Large intestine (tissue), 3 donors: ENCODE results near the gene CRYBG1. TPM values are rescaled to one million over a fixed set of nuclear protein-coding genes. Genes with fewer than 3 reads are reported as not detected.
A peak's percentile ranks its signal among the peaks of the same experiment; 100 is the strongest.
"Not testable (repeated sequence)": the region's sequence is repeated elsewhere in the genome, so short reads cannot be mapped to it uniquely, and the experiment has no call there.

Experiments
- DNase-seq, 2 donors: peaks; one replicate each; pipeline versions ENCODE4 v3.0.0 to v3.0.0-alpha.2; 2013
- H3K27ac ChIP-seq: one replicate; pipeline ENCODE4 v1.5.1; 2013; ENCODE audit warnings: low read length
- H3K27me3 ChIP-seq: 2 replicates; pipeline ENCODE4 v1.6.1; 2013; ENCODE audit warnings: low read length; ENCODE audit not compliant: control insufficient read depth, insufficient read depth
- H3K36me3 ChIP-seq: 2 replicates; pipeline ENCODE4 v1.6.1; 2013; ENCODE audit warnings: low read length; ENCODE audit not compliant: control insufficient read depth, insufficient read depth
- H3K4me1 ChIP-seq: one replicate; pipeline ENCODE4 v1.6.1; 2013; ENCODE audit warnings: low read length; ENCODE audit not compliant: control insufficient read depth, insufficient read depth
- H3K4me3 ChIP-seq: one replicate; pipeline ENCODE4 v1.5.1; 2013; ENCODE audit warnings: low read length
- H3K9me3 ChIP-seq: one replicate; pipeline ENCODE4 v1.6.1; 2013; ENCODE audit warnings: mild to moderate bottlenecking, low read depth, low read length, moderate library complexity; ENCODE audit not compliant: control insufficient read depth
- WGBS: methylation state at CpG from one replicate; pipeline ENCODE4 v1.1.5; 2013; ENCODE audit warnings: low lambda C conversion rate; ENCODE audit not compliant: insufficient coverage; 5-methylcytosine and 5-hydroxymethylcytosine counted together
- polyA plus RNA-seq: library from polyadenylated mRNA; unstranded; fragments of 120-200 nt; gene quantifications from one replicate; pipeline ENCODE4 v1.2.1, GENCODE V29; 2013

CRYBG1 gene
- polyA plus RNA-seq, 1 donor, result 26.5 TPM

DNA sequence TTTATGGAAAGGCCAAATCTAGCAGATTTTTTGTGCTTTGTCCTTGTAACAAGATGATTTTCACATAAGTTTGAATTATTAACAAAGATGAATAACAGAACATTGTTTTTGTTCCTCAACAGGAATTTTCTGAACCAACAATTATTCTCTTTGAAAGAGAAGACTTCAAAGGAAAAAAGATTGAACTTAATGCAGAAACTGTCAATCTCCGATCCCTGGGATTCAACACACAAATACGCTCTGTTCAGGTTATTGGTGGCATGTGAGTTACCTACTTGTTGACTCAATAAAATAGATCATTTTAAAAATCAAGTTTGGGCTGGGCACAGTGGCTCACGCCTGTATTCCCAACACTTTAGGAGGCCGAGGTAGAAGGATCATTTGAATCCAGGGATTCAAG lies 197.8 kb downstream of the CRYBG1 start:
- Histone ChIP-seq H3K4me3 (no peak overlapping the region), H3K27me3 (no peaks in the 10 kb centered on the region), H3K36me3 (peaks cover 28% of the 10 kb centered on the region), H3K4me1 (no peaks in the 10 kb centered on the region), H3K27ac (no peak overlapping the region), H3K9me3 (no peaks in the 10 kb centered on the region)
- DNase-seq, result no peak
- WGBS, result no CpG with 5 or more reads among the region's 4 CpGs

DNA sequence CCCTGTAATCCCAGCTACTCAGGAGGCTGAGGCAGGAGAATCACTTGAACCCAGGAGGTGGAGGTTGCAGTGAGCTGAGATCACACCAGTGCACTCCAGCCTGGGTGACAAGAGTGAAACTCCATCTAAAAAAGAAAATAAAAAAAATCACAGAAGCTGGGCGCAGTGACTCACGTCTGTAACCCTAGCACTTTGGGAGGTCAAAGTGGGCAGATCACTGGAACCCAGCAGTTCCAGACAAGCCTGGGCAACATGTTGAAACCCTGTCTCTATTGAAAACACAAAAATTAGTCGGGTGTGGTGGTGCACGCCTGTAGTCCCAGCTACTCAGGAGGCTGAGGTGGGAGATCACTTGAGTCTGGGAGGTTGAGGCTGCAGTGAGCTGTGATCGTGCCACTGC lies 199.1 kb downstream of the CRYBG1 start:
- not testable (repeated sequence) for H3K4me3 ChIP-seq, H3K27me3 ChIP-seq, H3K27ac ChIP-seq, DNase-seq, H3K9me3 ChIP-seq, H3K4me1 ChIP-seq
- WGBS, result no CpG with 5 or more reads among the region's 5 CpGs
- H3K36me3 ChIP-seq, result peaks cover 16% of the 10 kb centered on the region

DNA sequence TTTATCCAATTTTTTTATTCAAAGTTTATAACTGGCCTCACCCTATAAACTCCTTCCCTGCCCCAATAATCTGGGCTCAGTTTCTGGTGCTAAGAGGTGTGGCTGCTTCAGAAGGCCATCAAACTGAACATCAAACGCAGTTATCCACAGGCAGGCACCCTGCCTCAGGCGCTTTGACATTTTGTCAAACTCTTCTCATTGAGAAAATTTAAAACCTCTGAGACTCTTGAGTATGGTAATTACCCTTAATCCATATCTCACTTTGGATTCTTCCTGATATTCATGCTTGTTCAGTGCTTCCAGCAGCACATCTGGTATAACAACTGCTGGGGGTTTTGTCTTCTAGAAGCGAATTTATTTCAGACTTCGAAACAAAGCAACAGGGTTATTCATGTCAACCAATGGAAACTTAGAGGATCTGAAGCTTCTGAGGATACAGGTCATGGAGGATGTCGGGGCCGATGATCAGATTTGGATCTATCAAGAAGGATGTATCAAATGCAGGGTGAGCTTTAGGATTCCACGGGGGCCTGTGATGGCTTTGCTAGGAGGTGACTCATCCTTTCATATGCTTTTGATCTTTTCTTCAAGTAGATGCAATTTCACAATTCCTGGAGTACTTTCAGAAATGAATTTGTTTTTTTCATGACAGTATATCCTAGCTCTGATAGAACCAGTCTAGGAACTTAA lies 200.6 kb downstream of the CRYBG1 start:
- Histone ChIP-seq H3K36me3 (peaks cover 19% of the 10 kb centered on the region), H3K27ac (no peak overlapping the region), H3K9me3 (no peaks in the 10 kb centered on the region), H3K27me3 (no peaks in the 10 kb centered on the region), H3K4me1 (no peaks in the 10 kb centered on the region), H3K4me3 (no peak overlapping the region)
- DNase-seq, result no peak
- 78% methylated on average over 1 of the region's 7 CpGs for WGBS

DNA sequence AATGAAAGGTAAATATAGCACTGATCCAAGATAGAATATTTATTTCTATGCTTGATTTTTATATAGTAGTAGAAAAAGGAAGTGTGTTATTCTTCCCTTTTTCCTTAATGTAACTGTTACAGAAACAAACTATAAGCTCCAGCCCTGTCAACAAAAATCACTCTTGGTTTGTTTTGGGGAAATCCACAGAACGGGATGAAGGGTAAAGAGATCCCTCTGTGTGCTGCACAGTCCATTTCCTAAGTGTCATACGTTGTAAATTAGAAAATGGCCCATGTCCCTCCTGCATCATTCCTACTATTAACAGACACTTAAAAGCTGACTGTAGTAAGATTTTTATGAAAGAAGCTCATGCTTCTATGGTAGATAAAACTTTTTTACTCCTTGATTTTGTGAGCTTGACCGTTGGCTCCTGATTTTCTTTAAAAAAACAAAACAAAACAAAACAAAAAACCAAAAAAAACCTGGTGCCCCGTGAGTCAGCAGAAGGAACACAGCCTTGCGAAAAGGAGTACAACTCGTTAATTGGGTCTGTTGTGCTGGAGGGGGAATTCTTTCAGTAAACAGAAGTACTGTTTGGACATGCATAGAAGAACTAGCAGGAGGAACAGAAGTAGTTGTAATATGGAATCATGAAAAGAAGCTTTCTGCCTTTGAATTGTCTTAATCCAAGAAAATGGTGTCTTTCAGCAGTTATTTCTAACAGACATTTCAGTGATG lies 201.3 kb downstream of the CRYBG1 start:
- no peaks in the 10 kb centered on the region for H3K27me3 ChIP-seq
- no peaks in the 10 kb centered on the region for H3K9me3 ChIP-seq
- H3K4me3 ChIP-seq, result no peak overlapping the region
- H3K4me1 ChIP-seq, result no peaks in the 10 kb centered on the region
- no peak for DNase-seq
- H3K27ac ChIP-seq, result no peak overlapping the region
- WGBS, result 92% methylated on average over 2 of the region's 6 CpGs
- peaks cover 20% of the 10 kb centered on the region for H3K36me3 ChIP-seq

- Histone ChIP-seq H3K27ac (no peak overlapping the region), H3K36me3 (peaks cover 27% of the 10 kb centered on the region)
- no CpG with 5 or more reads among the region's 2 CpGs for WGBS
Observed at GRCh38 chr6:106563614-106564013, 203.1 kb downstream of the CRYBG1 start.

GRCh38 chr6:106564476-106564875 lies 204.0 kb downstream of the CRYBG1 start:
- peaks cover 32% of the 10 kb centered on the region for H3K36me3 ChIP-seq
- WGBS, result 80% methylated on average over 1 of the region's 4 CpGs

More at GRCh38 chr6:106563614-106564013, 203.1 kb downstream of the CRYBG1 start:
- H3K4me3 ChIP-seq, result no peak overlapping the region
- H3K27me3 ChIP-seq, result no peaks in the 10 kb centered on the region
- no peaks in the 10 kb centered on the region for H3K4me1 ChIP-seq
- DNase-seq, result no peak
- H3K9me3 ChIP-seq, result no peaks in the 10 kb centered on the region

GRCh38 chr6:106568530-106568929 lies 208.0 kb downstream of the CRYBG1 start:
- H3K36me3 ChIP-seq, result peaks cover 31% of the 10 kb centered on the region

More at GRCh38 chr6:106564476-106564875, 204.0 kb downstream of the CRYBG1 start:
- peak overlapping the region; percentile 1 for H3K27ac ChIP-seq
- no peaks in the 10 kb centered on the region for H3K4me1 ChIP-seq
- DNase-seq, result peak; percentile 15 to 49
- no peaks in the 10 kb centered on the region for H3K27me3 ChIP-seq
- H3K4me3 ChIP-seq, result no peak overlapping the region
- no peaks in the 10 kb centered on the region for H3K9me3 ChIP-seq

GRCh38 chr6:106569428-106569827 lies 208.9 kb downstream of the CRYBG1 start:
- H3K27ac ChIP-seq, result no peak overlapping the region
- DNase-seq, result no peak
- H3K4me1 ChIP-seq, result no peaks in the 10 kb centered on the region
- H3K9me3 ChIP-seq, result no peaks in the 10 kb centered on the region
- no CpG with 5 or more reads among the region's 4 CpGs for WGBS
- H3K36me3 ChIP-seq, result peaks cover 31% of the 10 kb centered on the region
- H3K4me3 ChIP-seq, result no peak overlapping the region
- H3K27me3 ChIP-seq, result no peaks in the 10 kb centered on the region

More at GRCh38 chr6:106568530-106568929, 208.0 kb downstream of the CRYBG1 start:
- no peak for DNase-seq
- 100% methylated on average over 1 of the region's 2 CpGs for WGBS
- Histone ChIP-seq H3K27me3 (no peaks in the 10 kb centered on the region), H3K4me3 (no peak overlapping the region), H3K4me1 (no peaks in the 10 kb centered on the region), H3K27ac (no peak overlapping the region), H3K9me3 (no peaks in the 10 kb centered on the region)

DNA sequence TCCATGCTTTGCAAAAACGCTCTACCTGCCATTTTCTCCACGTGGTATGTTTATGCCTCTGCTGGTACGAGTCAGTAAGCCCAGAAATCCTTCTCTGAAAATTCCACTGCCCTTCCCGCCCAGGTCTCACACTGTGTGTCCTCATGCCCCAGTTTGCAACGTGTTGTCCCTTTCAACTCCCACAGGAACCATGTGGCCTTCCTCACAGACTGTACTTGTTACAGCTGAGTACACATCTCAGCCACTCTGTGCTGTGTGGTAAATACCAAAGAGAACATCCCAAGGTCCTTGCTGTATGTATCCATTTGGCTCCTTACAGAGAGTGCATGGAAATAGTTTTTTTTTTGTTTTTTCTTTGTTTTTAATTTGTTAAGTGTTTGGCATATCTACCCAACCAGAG lies 211.9 kb downstream of the CRYBG1 start:
- no peak for DNase-seq
- Histone ChIP-seq H3K27me3 (no peaks in the 10 kb centered on the region), H3K4me3 (no peak overlapping the region), H3K27ac (no peak overlapping the region), H3K4me1 (no peaks in the 10 kb centered on the region), H3K36me3 (peaks cover 24% of the 10 kb centered on the region), H3K9me3 (no peaks in the 10 kb centered on the region)
- WGBS, result no CpG with 5 or more reads among the region's 5 CpGs

DNA sequence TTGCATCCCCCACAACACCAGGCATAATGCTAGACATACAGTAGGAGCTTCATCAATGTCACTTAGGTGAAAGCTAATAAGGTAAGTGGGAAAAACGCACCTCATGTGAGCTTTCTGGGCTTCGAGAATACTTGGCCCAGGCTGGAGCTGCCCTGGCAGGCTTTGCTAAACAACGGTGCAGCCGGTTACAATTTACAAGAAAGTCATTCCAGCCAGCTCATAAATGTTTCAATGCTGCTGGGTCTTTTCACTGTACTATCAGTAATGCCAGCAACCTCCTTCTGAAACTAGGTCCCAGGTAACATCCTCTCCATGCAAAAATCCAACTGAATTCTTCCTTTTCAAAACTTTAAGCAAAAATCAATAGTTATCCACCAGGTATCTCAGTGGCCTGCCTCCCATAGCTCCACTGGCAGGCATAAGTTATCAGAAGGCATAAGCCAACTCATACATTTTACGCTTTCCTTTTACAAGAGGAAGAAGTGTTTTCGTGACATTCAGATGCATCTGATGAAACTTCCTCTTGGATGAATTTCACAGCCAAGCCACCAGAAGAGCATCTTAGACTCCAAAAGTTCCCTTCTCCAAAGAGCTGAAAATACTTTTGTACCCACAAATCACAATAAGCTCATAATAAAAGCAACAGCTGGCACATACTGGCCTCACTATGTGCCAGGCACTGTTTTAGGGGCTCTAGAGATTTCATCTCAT lies 212.5 kb downstream of the CRYBG1 start:
- Histone ChIP-seq H3K4me3 (no peak overlapping the region), H3K4me1 (no peaks in the 10 kb centered on the region), H3K9me3 (no peaks in the 10 kb centered on the region), H3K36me3 (peaks cover 22% of the 10 kb centered on the region), H3K27ac (no peak overlapping the region), H3K27me3 (no peaks in the 10 kb centered on the region)
- no CpG with 5 or more reads among the region's 6 CpGs for WGBS
- no peak for DNase-seq
